Measurements from ENCODE around the gene DCTN2.

The DCTN2 gene

GRCh38 chr12:57491393-57492280 is 55.4 kb downstream of the DCTN2 start:
- no peak for DNase-seq (ENCODE audit: low read depth in 4 of 4, low spot score in 1 of 4)

DNA sequence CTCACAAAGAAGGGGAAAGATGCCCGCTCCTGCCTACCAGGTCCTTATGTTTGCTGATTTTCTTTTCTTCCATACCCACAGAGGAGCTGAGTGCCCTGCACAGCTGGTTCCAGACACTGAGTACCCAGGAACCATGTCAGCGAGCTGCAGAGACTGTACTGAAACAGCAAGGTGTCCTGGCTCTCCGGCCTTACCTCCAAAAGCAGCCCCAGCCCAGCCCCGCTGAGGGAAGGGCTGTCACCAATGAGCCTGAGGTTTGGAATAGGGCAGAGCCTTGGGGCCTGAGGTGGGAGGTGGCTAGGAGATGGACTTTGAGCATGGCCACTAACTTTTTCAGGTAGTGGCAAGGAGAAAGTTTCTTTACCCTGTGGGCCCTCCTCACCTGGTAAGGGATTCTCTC is 56.9 kb downstream of the DCTN2 start:
- no peak for DNase-seq (ENCODE audit: low read depth in 4 of 4, low spot score in 1 of 4)

- DNase-seq (ENCODE audit: low read depth in 4 of 4, low spot score in 1 of 4): no peak
These were observed 57.8 kb downstream of the DCTN2 start for GRCh38 chr12:57489157-57489641.

DNA sequence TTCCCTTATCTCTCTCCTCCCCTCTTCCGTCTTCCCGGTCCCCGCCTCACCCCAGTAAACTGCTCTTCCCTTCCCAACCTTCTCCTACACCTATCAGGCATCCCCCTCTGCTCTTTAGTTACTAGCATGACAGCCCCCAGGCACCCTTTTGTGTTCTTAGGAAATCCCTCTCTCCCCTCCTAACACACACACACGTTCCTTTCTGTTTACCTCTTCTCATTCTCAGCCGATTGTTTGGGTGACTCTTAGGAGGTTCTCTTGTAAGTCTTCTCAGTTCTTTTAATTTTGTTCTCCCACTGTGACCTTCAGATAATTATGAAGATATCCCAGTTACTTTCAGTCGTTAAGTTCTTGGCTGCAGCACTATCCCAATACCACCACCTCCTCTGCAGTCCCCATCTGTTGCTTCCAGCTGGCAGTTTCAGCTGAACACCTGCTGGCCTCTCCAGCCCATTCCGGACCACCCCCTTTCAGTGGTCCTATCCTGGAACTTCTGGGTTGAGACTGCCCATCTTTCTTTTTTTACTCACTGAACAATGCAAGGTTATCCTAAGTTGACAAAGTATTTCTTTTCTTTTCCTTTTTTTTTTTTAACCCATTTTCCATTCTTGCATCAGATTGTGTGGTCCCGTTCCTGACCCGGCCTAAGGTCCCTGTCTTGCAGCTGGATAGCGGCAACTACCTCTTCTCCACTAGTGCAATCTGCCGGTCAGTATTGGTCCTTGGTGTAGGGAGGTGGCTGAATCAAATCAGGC is 58.4 kb downstream of the DCTN2 start:
- DNase-seq (ENCODE audit: low read depth in 4 of 4, low spot score in 1 of 4): no peak

DNA sequence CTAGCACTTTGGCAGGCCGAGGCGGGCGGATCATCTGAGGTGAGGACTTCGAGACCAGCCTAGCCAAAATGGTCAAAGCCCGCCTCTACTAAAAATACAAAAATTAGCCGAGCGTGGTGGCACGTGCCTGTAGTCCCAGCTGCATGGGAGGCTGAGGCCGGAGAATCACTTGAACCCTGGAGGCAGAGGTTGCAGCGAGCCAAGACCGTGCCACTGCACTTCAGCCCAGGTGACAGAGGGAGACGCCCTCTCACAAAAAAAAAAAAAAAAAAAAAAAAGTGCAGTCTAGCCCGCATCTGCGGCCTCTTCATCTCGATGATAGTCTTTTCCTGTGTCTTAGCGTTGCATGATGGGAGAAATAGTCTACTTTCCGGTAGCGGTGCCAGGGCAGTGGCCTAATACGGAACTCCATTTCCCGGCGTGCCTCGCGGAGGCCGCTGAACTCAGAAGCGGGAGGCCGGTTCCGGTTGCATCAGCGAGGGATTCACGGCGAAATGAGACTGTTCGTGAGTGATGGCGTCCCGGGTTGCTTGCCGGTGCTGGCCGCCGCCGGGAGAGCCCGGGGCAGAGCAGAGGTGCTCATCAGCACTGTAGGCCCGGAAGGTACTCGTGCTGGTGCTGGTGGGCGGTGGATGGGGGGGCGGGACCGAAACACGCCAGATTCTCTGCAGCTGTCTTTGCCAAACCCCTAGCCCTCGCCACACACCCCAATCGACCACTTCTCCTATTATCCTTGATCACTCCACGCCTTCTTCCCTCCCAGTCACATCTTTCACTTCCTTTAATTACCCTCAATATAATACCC is 59.2 kb downstream of the DCTN2 start, which contains the start of gene MARS1:
TSS of gene MARS1 (plus strand) at position 472 of the 805 bp plus-strand sequence. CDS start at position 495, 23 bp downstream.
- DNase-seq (ENCODE audit: low read depth in 4 of 4, low spot score in 1 of 4): peak; percentile 80 to 88 (median 84)

DNA sequence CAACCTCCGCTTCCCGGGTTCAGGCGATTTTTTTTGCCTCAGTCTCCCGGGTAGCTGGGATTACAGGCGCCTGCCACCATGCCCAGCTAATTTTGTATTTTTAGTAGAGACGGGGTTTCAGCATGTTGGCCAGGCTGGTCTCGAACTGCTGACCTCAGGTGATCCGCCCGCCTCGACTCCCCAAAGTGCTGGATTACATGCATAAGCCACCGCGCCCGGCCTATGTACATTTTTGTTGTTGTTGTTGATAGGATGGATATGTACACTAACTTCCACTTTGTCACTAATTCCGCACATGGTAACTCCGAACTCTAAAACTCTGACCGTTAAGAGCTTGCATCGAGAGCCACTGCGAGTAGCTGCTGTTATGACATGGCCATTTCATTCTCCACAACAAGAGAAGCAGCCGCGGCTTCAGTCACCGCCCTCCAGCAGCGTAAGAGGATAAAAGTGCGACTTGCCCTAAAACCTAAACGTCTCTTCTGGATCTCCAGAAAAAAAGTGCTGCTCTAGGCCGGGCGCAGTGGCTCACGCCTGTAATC is 59.9 kb downstream of the DCTN2 start:
- no peak for DNase-seq (ENCODE audit: low read depth in 4 of 4, low spot score in 1 of 4)

GRCh38 chr12:57485695-57486094 is 61.3 kb downstream of the DCTN2 start:
- no peak for DNase-seq (ENCODE audit: low read depth in 4 of 4, low spot score in 1 of 4)

DNA sequence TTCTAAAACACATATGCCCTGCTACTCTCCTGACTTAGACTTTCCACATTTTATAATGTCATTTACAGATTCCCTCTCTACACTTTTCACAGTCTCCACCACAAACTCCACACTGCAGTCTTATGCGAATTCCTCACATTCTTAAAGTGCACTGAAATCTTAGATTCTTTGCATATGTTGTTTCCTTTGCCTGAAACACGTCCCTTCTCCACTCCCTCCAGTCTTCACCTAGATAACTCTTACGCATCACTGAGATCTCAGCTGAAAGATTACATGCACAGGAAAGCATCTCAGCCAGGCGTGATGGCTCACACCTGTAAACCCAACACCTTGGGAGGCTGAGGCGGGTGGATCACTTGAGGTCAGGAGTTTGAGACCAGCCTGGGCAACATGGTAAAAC is 63.5 kb downstream of the DCTN2 start:
- no peak for DNase-seq (ENCODE audit: low read depth in 4 of 4, low spot score in 1 of 4)

DNA sequence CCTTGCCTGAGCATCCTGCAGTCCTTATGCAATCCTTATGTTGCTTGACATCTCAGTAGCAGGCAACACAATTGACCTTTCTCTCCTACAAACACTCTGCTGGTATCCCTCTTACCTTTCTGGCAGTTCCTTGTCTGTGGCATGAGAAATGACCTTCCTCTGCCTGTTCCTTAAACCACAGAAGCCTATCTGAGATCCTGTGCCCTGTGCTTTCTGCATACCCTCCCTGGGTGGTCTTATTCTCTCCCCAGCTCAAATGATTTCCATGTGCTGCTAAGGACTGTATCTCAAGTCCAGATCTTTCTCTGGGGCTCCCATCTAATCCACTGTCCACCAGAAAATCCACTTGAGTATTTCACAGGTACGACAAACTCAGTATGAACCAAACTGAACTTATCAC is 65.3 kb downstream of the DCTN2 start:
- DNase-seq (ENCODE audit: low read depth in 4 of 4, low spot score in 1 of 4): no peak
